DND-41 (cell line): ENCODE results near the gene TTC28.

Experiments used
- EZH2 ChIP-seq: IDR thresholded peaks from 3 replicates; pipeline ENCODE4 v1.6.1; 2012; ENCODE audit warnings: borderline replicate concordance, low read depth, mild to moderate bottlenecking, moderate library complexity, low read length, inconsistent platforms; ENCODE audit not compliant: severe bottlenecking
- TF ChIP-seq, protein P1 (sequence below): IDR thresholded peaks from 2 replicates; pipeline ENCODE4 v1.5.1; 2012; ENCODE audit warnings: borderline replicate concordance, low read length, moderate library complexity, mild to moderate bottlenecking; ENCODE audit not compliant: poor library complexity, severe bottlenecking; ENCODE audit errors: extremely low read depth

DNA sequence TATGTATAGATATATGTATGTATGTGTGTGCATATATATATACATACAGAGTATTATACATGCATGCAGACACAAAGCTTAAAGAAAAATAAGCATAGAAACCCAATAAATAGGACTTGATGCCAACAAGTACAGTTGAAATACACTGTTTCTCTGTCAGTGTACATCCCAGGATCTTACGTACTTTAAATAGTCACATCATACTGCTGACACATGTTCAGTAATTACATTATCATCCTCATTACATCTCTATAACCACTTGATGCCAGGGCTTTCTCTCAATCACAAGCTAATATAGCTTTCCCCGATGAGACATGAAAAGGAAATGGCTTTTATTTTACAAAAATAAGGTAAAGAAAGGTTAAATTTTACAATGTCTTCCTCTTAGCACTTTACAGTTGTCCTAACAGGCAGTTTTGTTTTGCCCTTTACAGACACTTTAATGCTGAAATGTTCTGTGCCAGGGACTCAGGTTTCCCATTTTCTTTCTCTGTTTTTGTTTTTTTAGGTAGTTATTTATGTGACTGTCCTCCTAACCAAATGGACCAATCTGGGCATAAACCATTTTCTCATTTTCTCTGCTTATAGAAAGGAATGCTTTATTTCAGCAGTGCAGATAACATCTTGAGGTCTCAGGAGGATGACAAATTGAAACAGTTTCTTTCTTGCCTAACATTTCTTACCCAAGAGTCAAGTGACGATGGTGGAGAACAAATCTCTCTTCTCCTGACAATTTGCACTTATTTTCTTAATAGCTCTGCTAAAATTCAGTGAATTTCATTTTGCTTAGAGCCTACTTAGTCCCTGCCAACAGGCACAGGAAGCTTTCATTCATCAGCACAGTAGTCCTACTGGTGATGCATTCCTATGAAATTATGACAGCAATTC lies 350.2 kb downstream of the TTC28 start:
- TF ChIP-seq, protein P1, sequence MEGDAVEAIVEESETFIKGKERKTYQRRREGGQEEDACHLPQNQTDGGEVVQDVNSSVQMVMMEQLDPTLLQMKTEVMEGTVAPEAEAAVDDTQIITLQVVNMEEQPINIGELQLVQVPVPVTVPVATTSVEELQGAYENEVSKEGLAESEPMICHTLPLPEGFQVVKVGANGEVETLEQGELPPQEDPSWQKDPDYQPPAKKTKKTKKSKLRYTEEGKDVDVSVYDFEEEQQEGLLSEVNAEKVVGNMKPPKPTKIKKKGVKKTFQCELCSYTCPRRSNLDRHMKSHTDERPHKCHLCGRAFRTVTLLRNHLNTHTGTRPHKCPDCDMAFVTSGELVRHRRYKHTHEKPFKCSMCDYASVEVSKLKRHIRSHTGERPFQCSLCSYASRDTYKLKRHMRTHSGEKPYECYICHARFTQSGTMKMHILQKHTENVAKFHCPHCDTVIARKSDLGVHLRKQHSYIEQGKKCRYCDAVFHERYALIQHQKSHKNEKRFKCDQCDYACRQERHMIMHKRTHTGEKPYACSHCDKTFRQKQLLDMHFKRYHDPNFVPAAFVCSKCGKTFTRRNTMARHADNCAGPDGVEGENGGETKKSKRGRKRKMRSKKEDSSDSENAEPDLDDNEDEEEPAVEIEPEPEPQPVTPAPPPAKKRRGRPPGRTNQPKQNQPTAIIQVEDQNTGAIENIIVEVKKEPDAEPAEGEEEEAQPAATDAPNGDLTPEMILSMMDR: no peak
- TF ChIP-seq EZH2: no peak
